GM18511 (cell line): ENCODE results near the gene NKG7.

ENCODE experiments used
- ATAC-seq: cut with Tn5 transposase; IDR thresholded peaks from one replicate; pipeline ENCODE4 v1.9.1; 2021; ENCODE audit warnings: mild to moderate bottlenecking, moderate library complexity; ENCODE audit not compliant: unreplicated experiment

NKG7 gene

GRCh38 chr19:51364200-51365106, 8.0 kb downstream of the NKG7 start:
- no peak for ATAC-seq

DNA sequence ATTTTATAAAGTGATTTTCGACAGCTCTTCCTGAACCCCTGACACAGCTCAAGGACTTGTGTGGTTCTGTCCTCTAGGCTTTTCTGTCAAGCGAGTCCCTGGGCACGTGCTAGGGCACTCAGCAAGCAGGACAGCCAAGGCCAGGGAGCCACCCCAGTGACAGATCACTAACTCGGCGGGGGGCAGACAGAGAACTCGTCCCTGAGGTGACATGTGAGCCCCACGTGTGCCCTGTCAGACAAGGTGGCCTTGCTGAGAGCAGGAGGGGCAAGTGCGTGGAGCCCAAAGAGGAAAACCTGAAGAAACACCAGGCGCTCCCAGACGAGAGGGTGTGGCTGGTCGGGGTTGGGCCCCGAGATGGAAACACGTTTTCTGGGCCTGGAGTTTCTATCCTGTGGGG, 11.2 kb downstream of the NKG7 start:
- ATAC-seq = no peak

DNA sequence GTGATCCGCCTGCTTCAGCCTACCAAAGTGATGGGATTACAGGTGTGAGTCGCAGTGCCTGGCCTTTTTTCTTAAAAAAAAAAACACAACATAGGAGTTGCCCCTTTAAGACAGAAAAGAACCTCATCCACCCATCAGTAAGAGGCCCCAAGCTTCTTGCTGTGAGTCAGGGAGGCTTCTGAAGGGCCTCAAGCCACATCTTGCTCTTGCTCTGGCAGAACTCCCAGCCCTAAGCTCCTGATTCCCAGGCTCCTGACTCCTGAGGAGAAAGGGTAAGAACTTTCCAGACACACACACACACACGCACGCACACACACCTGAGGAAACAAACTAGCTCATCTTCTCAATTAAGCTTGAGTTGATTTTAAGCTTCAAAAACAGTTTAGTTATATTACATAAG, 13.2 kb downstream of the NKG7 start:
- no peak for ATAC-seq

DNA sequence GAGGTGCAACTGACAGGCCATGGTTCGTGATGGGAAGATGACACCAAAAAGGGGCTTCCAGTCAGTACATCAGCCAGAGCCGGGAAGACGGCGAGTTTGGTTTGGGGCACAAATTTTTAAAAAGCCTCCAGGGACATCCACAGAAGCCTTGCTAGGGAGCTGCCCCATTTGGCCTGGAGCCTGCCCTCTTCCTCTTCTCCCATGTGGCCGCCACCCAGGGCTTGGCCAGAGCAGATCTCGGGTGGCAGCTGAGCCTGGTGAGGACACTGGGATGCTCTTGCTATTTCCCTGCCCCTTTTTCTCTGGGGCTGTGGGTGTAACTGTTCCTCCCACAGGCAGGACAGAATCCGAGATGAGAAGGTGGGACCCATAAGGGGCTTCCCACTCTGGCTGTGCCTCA, 14.5 kb downstream of the NKG7 start:
- no peak for ATAC-seq

DNA sequence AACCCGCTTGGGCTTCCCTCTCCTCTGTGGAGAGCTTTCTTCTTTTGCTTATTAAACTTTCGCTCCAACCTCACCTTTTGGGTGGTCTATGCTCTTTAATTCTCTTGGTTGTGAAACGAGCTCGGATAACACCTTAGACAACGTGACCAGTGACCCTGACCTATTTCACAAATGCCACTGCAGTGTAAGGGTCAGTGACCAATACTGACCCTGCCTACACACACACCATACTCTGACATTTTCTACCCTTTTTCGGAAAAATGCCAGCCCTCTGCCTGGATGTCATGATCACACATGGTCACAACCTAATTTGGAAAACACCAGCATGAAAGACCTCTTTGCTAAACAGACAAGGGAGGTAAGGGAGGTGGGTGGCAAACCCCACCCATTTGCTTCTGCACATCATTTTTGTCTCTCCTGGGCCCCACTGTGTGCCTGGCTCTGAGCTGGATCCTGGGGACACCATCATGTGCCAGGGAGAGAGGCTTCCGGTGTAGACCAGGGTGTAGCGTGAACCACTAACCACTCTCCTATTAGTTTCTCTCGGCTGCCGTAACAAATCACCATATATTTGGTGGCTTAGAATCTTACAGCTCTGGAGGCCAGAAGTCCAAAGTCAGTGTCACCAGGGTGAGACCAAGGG, 16.2 kb downstream of the NKG7 start:
- ATAC-seq = no peak

DNA sequence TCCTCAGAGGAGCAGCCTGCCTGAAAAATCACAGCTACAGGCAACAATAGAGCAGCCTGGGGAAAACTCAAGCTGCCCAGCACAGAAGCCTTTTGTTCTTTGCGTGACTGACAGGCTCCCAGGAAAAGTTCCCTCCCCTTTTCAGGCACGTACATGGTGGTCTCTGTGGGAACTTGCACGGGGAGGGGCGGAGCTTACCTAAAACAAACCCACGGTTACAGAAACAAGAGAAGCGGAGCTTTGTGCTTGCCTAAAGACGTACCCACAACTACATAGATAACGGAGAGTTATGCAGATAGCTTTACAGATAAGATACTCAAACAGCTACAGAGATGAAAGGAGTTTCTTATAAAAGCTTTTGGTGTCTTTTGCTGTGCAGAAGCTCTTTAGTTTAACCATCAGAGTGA, 17.7 kb downstream of the NKG7 start:
- no peak for ATAC-seq

DNA sequence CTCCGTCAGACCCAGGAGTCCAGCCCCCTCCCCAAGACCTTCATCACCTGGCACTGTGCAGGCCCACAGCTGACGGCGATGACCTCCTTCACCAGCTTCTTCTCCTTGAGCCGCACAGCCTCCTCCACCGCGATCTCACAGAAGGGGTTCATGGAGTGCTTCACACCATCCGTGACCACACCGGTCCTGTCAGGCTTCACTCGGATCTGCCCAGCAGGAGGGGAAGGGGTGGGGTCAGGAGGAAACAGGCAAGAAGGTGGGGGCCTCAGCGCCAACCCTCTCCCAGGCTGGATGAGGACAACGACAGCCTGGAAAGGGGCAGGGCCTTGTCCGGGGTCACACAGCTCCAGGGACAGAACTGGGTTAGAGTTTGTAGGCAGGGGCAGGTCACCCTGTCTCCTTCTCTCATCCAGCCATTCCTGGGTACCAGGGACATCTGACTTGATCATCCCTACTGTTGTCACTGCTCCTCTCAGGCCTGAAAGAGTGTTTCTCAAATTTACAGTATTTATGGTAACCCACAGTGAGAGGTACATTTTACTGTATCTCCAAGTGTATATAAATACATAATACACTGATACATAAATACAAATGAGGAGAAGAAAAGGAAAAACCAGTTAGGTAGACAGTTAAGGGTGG, 18.2 kb downstream of the NKG7 start:
- no peak for ATAC-seq

GRCh38 chr19:51352783-51353360, 19.6 kb downstream of the NKG7 start:
- no peak for ATAC-seq

- no peak for ATAC-seq
These were observed 21.0 kb downstream of the NKG7 start for GRCh38 chr19:51351266-51351990.

- no peak for ATAC-seq
These were observed 25.1 kb downstream of the NKG7 start for GRCh38 chr19:51347209-51347928.

GRCh38 chr19:51346742-51347141, 25.7 kb downstream of the NKG7 start:
- no peak for ATAC-seq

DNA sequence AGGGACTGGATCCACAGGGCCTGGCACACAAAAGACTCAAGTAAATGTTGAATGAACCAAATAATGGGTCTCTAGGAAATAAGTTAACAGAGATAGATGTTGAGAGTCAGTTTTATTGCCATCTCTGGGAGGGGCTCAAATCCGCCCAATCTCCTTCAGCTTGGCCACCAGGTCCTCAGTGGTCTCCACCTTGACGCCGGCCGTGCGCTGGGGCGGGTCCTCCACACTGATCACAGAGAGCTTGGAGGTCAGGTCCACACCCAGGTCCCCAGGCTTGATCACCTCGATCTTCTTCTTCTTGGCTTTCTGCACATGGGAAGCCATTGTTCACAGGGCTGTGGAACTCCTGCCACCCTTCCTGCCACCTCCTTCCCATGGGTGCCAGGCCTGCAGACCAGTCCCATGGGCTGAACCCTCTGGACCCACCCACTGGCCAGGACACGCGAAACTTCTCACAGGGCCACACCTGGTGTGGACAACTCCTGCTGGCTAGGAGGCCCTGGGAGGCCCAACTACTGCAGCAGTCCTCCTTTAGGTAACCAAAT, 27.3 kb downstream of the NKG7 start:
- no peak for ATAC-seq

- no peak for ATAC-seq
These were observed 29.6 kb downstream of the NKG7 start for GRCh38 chr19:51342631-51343569.

- no peak for ATAC-seq
These were observed 30.4 kb downstream of the NKG7 start, which contains the start of gene VSIG10L for GRCh38 chr19:51341976-51342580. Gene VSIG10L, minus strand, starts transcription at chr19:51342139. Its CDS starts 15 bp downstream, at chr19:51342124.

DNA sequence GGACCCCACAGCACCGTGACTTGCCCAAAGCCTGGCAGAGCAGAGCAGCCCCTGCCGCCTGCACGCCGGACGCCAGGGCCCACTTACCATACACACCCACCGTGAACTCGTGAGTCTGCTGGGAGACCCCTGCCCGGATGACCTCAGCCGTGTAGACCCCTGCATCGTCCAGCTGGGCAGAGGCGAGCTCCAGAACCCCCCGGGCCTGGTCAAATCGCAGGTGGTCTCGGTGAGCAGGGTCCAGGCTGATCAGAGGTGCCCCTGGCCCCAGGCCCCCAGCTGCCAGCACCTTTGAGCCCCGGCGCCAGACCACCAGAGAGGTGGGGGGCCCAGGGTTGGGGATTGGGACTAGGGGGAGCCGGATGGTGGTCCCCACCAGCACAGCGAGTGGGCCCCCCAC, 31.4 kb downstream of the NKG7 start:
- ATAC-seq = no peak

GRCh38 chr19:51339687-51340656, 32.5 kb downstream of the NKG7 start:
- ATAC-seq = peak; percentile 54

DNA sequence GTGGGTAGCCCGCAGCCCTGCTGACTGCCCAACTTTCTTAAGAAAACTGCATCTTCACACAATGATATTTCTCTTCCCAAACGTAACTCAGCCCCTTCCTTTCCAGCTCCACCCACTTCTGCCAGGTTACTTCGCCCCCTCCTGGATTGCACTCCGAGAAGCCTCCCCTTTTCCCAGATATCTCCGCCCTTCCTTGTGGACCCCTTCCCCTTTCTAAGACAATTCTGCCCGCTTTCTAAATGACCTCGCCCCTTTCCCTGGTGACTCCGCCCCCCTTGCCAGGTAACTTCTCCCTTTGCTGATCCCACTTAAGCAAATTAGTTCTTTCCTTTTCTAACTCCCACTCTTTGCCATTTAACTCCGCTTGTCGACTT, 33.2 kb downstream of the NKG7 start:
- ATAC-seq = peak; percentile 9
